Body of pancreas (tissue), 4 donors: Measurements from ENCODE around the gene RBM8A. TPM values are rescaled to one million over a fixed set of nuclear protein-coding genes. Genes with fewer than 3 reads are reported as not detected.

Experiments used
- ATAC-seq: fragments of 150-250 bp; one replicate; pipeline ENCODE4 v1.9.1; 2016
- DNase-seq, 4 donors: peaks; one replicate each; pipeline ENCODE4 v3.0.0-alpha.2; 2019
- H3K27ac ChIP-seq, 4 donors: fragments of 200-600 bp; sonication (generic); 1 replicate in 3 of 4; 2 replicates in 1 of 4; pipeline versions ENCODE4 v1.5.1 to v1.6.1; 2016 to 2019; ENCODE audit warnings: mild to moderate bottlenecking in 1 of 4, mixed read lengths in 1 of 4, moderate library complexity in 1 of 4
- H3K27me3 ChIP-seq, 2 donors: fragments of 200-600 bp; sonication (generic); one replicate each; pipeline ENCODE4 v1.6.0; 2016; ENCODE audit warnings: mild to moderate bottlenecking in 1 of 2
- H3K36me3 ChIP-seq, 2 donors: fragments of 200-600 bp; sonication (generic); replicated peaks in 1 of 2; 2 replicates each; pipeline ENCODE4 v1.5.1; 2016; ENCODE audit warnings: low read depth in 2 of 2; ENCODE audit not compliant: insufficient read depth in 1 of 2
- H3K4me1 ChIP-seq: fragments of 200-600 bp; sonication (generic); one replicate; pipeline ENCODE4 v1.6.0; 2016
- H3K4me3 ChIP-seq, 2 donors: fragments of 200-600 bp; sonication (generic); 1 replicate in 1 of 2; 2 replicates in 1 of 2; pipeline ENCODE4 v1.5.1; 2016 to 2019
- H3K9me3 ChIP-seq, 3 donors: fragments of 200-600 bp; sonication (generic); 1 replicate in 2 of 3; 2 replicates in 1 of 3; pipeline ENCODE4 v1.5.1; 2016
- POLR2A ChIP-seq, 3 donors: fragments of 450-650 bp; IDR thresholded peaks; one replicate each; pipeline ENCODE4 v1.6.1; 2016; ENCODE audit warnings: antibody characterized with exemption in 3 of 3, mild to moderate bottlenecking in 2 of 3
- whole genome bisulfite sequencing, 2 donors: methylation state at CpG; one replicate each; pipeline ENCODE4 v1.1.5; 2017; 5-methylcytosine and 5-hydroxymethylcytosine counted together
- intact Hi-C: fragments of 100-400 bp; cut with DNase I; formaldehyde crosslinking; loops from one replicate; pipeline ENCODE4 v1.15.1; 2023
- total RNA-seq, 2 donors: library from RNA; depleted of rRNA; stranded (reverse); fragments of >200 nt; gene quantifications; one replicate each; pipeline ENCODE4 v1.1.0, GENCODE V29; 2016
- TF ChIP-seq, protein P1 (sequence below), 7 experiments: fragments of 450-650 bp in 4 of 7; fragments of 200-600 bp in 3 of 7; sonication (generic) in 3 of 7; IDR thresholded peaks; one replicate each; pipeline ENCODE4 v1.5.1; 2016 to 2019; ENCODE audit warnings: antibody characterized with exemption in 7 of 7

RBM8A gene
- total RNA-seq, 2 donors from 2014 or later: 47.2 to 70.2 TPM

DNA sequence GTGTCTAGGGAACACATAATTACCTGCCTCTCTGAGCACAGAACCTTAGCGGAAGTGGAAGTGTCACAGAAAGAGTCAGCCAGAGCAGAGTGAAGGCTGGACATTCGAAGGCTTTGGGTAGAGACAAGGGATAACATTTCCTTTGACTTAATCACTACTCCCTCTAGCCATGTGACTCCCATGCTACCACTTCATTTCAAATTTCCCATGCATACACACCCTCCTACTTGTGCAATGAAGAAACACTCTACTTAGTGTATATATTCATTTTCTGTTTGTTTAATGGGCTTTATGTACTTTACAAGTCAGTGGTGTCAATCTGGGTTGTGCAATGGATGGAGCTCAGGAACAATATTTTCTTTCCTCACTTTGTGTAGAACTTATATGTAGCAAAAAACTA is 48.6 kb downstream of the RBM8A start:
- H3K27me3 ChIP-seq: no peaks in the 10 kb centered on the region
- intact Hi-C loops: no loop called here
- H3K27ac ChIP-seq: no peak overlapping the region
- H3K9me3 ChIP-seq: no peaks in the 10 kb centered on the region
- H3K4me3 ChIP-seq: no peak overlapping the region
- no peaks in the 10 kb centered on the region for H3K4me1 ChIP-seq
- DNase-seq (no peak), ATAC-seq (no peak)
- no peaks in the 10 kb centered on the region for H3K36me3 ChIP-seq
- WGBS, 2 donors: 73 to 83% methylated on average over 2 of the region's 2 CpGs
- TF ChIP-seq, protein P1, sequence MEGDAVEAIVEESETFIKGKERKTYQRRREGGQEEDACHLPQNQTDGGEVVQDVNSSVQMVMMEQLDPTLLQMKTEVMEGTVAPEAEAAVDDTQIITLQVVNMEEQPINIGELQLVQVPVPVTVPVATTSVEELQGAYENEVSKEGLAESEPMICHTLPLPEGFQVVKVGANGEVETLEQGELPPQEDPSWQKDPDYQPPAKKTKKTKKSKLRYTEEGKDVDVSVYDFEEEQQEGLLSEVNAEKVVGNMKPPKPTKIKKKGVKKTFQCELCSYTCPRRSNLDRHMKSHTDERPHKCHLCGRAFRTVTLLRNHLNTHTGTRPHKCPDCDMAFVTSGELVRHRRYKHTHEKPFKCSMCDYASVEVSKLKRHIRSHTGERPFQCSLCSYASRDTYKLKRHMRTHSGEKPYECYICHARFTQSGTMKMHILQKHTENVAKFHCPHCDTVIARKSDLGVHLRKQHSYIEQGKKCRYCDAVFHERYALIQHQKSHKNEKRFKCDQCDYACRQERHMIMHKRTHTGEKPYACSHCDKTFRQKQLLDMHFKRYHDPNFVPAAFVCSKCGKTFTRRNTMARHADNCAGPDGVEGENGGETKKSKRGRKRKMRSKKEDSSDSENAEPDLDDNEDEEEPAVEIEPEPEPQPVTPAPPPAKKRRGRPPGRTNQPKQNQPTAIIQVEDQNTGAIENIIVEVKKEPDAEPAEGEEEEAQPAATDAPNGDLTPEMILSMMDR (IDR thresholded peaks at IDR 0.05): no peak
- TF ChIP-seq POLR2A (IDR thresholded peaks at IDR 0.05): no peak

DNA sequence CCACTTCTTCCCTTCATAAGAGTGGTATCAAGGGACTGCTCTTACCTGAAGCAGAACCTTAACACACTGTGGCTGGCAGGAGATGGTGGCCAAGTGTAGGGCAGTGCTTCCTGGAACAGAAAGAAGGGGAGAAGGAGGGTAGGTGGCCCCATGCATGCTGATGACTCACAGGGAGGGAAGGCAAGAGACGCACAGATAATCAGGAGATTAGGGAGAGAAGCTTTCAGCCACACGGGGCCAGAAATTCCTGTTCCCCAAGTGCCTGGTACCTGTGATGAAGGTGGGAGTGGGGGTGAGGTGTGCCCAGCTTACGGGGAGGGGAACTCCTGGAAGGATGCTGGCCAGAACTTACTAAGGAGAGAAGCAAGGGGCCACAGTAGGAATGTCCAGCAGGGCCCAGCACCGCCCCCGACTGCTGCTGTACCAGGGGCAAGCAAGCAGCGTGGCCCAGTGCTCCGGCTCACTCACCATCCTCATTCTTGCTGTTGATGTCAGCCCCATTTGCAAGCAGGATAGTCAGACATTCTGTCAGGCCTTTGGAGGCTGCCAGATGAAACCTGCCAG is 49.3 kb downstream of the RBM8A start:
- Histone ChIP-seq H3K27me3 (no peaks in the 10 kb centered on the region), H3K36me3 (no peaks in the 10 kb centered on the region), H3K4me1 (no peaks in the 10 kb centered on the region), H3K4me3 (no peak overlapping the region), H3K27ac (no peak overlapping the region), H3K9me3 (no peaks in the 10 kb centered on the region)
- TF ChIP-seq, protein P1 (IDR thresholded peaks at IDR 0.05): no peak
- TF ChIP-seq POLR2A (IDR thresholded peaks at IDR 0.05): no peak
- intact Hi-C loops: no loop called here
- 78 to 79% methylated on average over 5 to 7 of the region's 7 CpGs for WGBS, 2 donors
- no peak for ATAC-seq
- no peak for DNase-seq

DNA sequence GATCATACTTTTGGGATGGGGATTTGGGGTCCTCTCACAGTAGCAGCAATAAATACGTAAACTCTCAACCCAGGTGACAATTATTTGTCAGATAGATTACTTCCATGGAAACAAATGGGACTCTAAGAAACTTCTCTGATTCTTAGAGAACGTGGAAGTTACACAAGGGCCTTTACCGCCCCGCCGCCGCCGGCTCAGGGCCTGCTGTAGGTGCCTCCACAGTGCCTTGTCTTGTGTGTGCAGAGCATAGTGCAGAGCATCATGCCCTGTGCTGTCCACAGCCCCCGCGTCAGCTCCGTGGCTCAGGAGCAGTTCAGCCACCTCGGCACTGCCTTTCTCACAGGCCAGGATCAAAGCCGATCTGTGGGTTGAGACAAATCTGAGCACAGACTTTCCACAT is 52.6 kb downstream of the RBM8A start:
- Histone ChIP-seq H3K4me3 (no peak overlapping the region), H3K4me1 (no peaks in the 10 kb centered on the region), H3K27me3 (no peaks in the 10 kb centered on the region), H3K36me3 (no peaks in the 10 kb centered on the region), H3K9me3 (no peaks in the 10 kb centered on the region), H3K27ac (no peak overlapping the region)
- no peak for DNase-seq
- ATAC-seq: no peak
- WGBS, 2 donors: 85 to 94% methylated on average over 8 to 12 of the region's 12 CpGs
- intact Hi-C loops: no loop called here
- TF ChIP-seq, protein P1 (IDR thresholded peaks at IDR 0.05): no peak
- TF ChIP-seq POLR2A (IDR thresholded peaks at IDR 0.05): no peak

- no peaks in the 10 kb centered on the region for H3K27me3 ChIP-seq
- peak overlapping the region in 2 of 4 donors; percentile 24 to 47 for H3K27ac ChIP-seq
- peak in 3 of 4 donors; percentile 22 to 43 (median 42) for DNase-seq
- no peaks in the 10 kb centered on the region for H3K9me3 ChIP-seq
- no peaks in the 10 kb centered on the region for H3K4me1 ChIP-seq
- no peaks in the 10 kb centered on the region for H3K36me3 ChIP-seq
- TF ChIP-seq, protein P1 (IDR thresholded peaks at IDR 0.05): no peak
- no peak for TF ChIP-seq POLR2A (IDR thresholded peaks at IDR 0.05)
- WGBS, 2 donors: 48 to 67% methylated on average over 44 to 47 of the region's 47 CpGs
- no peak overlapping the region for H3K4me3 ChIP-seq
- intact Hi-C loops: no loop called here
- peak; percentile 33 for ATAC-seq
Observed at GRCh38 chr1:145871994-145872924, 55.0 kb downstream of the RBM8A start.

Other genes starting within 250 kb of the RBM8A start
- gene PDZK1, start 220.1 kb downstream of the RBM8A start, total RNA-seq: 10 to 100 TPM in 1 of 2 donors, 1 to 10 TPM in 1; 7.8 to 24.7 TPM
- gene CD160, start 208.0 kb downstream of the RBM8A start, total RNA-seq: not detected
- gene RNF115, start 103.4 kb downstream of the RBM8A start, total RNA-seq: 10 to 100 TPM; 12.7 to 13.2 TPM
- 10 to 100 TPM; 15.6 to 31.6 TPM for gene POLR3C, start 103.3 kb downstream of the RBM8A start, total RNA-seq
- gene NUDT17, start 81.9 kb downstream of the RBM8A start, total RNA-seq: 1 to 10 TPM in 1 of 2 donors, not detected in 1; 1.6 TPM
- gene PIAS3, start 68.4 kb downstream of the RBM8A start, total RNA-seq: 10 to 100 TPM; 14.2 to 17.6 TPM
- gene ANKRD35, start 41.6 kb downstream of the RBM8A start, total RNA-seq: 1 to 10 TPM in 1 of 2 donors, under 1 TPM in 1; 0.26 to 1.3 TPM
- 1 to 10 TPM; 4.0 to 5.7 TPM for gene ITGA10, start 17.4 kb downstream of the RBM8A start, total RNA-seq
- gene PEX11B, start 8.8 kb downstream of the RBM8A start, total RNA-seq: 10 to 100 TPM; 10.5 to 11.4 TPM
- gene LIX1L, start 30.5 kb upstream of the RBM8A start, total RNA-seq: 10 to 100 TPM in 1 of 2 donors, 1 to 10 TPM in 1; 8.3 to 16.5 TPM
- gene ANKRD34A, start 37.1 kb upstream of the RBM8A start, total RNA-seq: under 1 TPM in 1 of 2 donors, not detected in 1; 0.66 TPM
- 1 to 10 TPM; 7.8 to 8.6 TPM for gene POLR3GL, start 37.2 kb upstream of the RBM8A start, total RNA-seq
- 100 to 1,000 TPM; 414 to 820 TPM for gene TXNIP, start 69.1 kb upstream of the RBM8A start, total RNA-seq
- gene HJV, start 94.3 kb upstream of the RBM8A start, total RNA-seq: not detected
- 1 to 10 TPM in 1 of 2 donors, under 1 TPM in 1; 0.33 to 2.6 TPM for gene NBPF10, start 217.3 kb upstream of the RBM8A start, total RNA-seq